MM.1S (cell line): ENCODE measurements around the gene SREBF2.

Experiments used
- CTCF ChIP-seq: fragments of 300-600 bp; sonication (generic); IDR thresholded peaks from 2 replicates; pipeline ENCODE4 v1.5.1; 2016; ENCODE audit warnings: antibody characterized with exemption, low read length, mixed read lengths
- EZH2 ChIP-seq: fragments of 300-600 bp; sonication (generic); optimal IDR thresholded peaks from 2 replicates; pipeline ENCODE3; 2017; ENCODE audit warnings: low read depth, mild to moderate bottlenecking, antibody characterized with exemption, low read length, mixed read lengths
- EZH2phosphoT487 ChIP-seq: fragments of 300-600 bp; sonication (generic); IDR thresholded peaks from 2 replicates; pipeline ENCODE4 v1.6.1; 2018; ENCODE audit warnings: antibody characterized with exemption, low read length

DNA sequence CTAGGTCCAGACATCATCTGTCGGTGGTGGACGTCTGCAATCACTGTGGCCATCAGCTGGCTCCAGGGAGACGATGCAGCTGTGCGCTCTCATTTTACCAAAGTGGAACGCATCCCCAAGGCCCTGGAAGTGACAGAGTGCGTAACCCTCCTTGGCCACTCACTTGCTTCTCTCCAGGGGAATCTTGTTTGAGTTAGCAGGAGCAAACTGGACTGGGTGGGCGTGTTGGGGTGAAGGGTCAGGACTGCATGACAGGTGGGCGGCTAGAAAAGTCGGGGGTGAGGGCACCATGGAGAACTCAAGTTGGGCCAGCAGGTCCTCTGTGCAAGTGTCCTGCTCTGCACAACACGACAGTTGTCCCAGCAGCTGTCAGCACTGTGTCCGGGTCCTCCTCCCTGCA is 65.7 kb downstream of the SREBF2 start:
- TF ChIP-seq CTCF (no peak), EZH2 (no peak), EZH2phosphoT487 (no peak)
